Ovary (tissue), 9 donors: ENCODE results near the gene CIDEC. TPM values are rescaled to one million over a fixed set of nuclear protein-coding genes. Genes with fewer than 3 reads are reported as not detected.
A peak's percentile ranks its signal among the peaks of the same experiment; 100 is the strongest.

Experiments
- DNase-seq, 5 donors: peaks; one replicate each; pipeline ENCODE4 v3.0.0-alpha.2; 2019 to 2020
- H3K27ac ChIP-seq, 2 donors: fragments of 200-600 bp; one replicate each; pipeline versions ENCODE4 v1.5.1 to v1.8.0; 2019 to 2022
- H3K27me3 ChIP-seq: fragments of 200-600 bp; one replicate; pipeline ENCODE4 v1.8.0; 2022
- H3K36me3 ChIP-seq: fragments of 200-600 bp; sonication (generic); one replicate; pipeline ENCODE4 v1.5.1; 2019
- H3K4me1 ChIP-seq: one replicate; pipeline ENCODE4 v1.8.1; 2013; ENCODE audit warnings: mild to moderate bottlenecking, moderate library complexity; ENCODE audit not compliant: insufficient read depth
- H3K4me3 ChIP-seq: fragments of 200-600 bp; sonication (generic); one replicate; pipeline ENCODE4 v1.5.1; 2017
- H3K9me3 ChIP-seq, 2 donors: fragments of 200-600 bp in 1 of 2; sonication (generic) in 1 of 2; one replicate each; pipeline versions ENCODE4 v1.5.1 to v1.8.1; 2013 to 2019; ENCODE audit warnings: mild to moderate bottlenecking in 1 of 2, moderate library complexity in 1 of 2
- EP300 ChIP-seq: sonication (generic); formaldehyde crosslinking; IDR thresholded peaks from one replicate; pipeline ENCODE4 v1.6.1; 2017; ENCODE audit warnings: antibody characterized with exemption
- POLR2A ChIP-seq: fragments of 450-650 bp; IDR thresholded peaks from one replicate; pipeline ENCODE4 v1.6.1; 2017; ENCODE audit warnings: antibody characterized with exemption, mild to moderate bottlenecking, moderate library complexity
- WGBS, 3 donors: extraction: QIAGEN DNeasy Blood & Tissue Kit in 1 of 3; methylation state at CpG; one replicate each; pipeline versions ENCODE4 v1.1.5 to v1.1.7; 2013 to 2017; 5-methylcytosine and 5-hydroxymethylcytosine counted together
- intact Hi-C, 4 donors: fragments of 100-400 bp; cut with DNase I; formaldehyde crosslinking; loops; one replicate each; pipeline versions ENCODE4 v1.11.0 to v1.15.1; 2022 to 2023
- polyA plus RNA-seq, 2 donors: library from polyadenylated mRNA; stranded (reverse); fragments of 200-250 nt in 1 of 2; fragments of 350-450 nt in 1 of 2; fragmentation: Illumina TruSeq in 1 of 2; extraction: RNeasy Lipid Tissue Mini Kit (QIAGEN cat#74804) in 1 of 2; gene quantifications; one replicate each; pipeline ENCODE4 v1.2.3, GENCODE V29; 2013 to 2014
- total RNA-seq, 7 donors: library from RNA; depleted of rRNA in 2 of 7; stranded (reverse); fragments of >200 nt in 2 of 7; fragmentation: NEBNext Ultra II Directional in 3 of 7; extraction: Animal tissue kit (Norgen Biotek cat#: 25700) in 3 of 7; gene quantifications; one replicate each; pipeline versions ENCODE4 v1.1.0 to v1.2.4, GENCODE V29; 2016 to 2023
- TF ChIP-seq, protein P1 (sequence below), 3 donors: fragments of 450-650 bp in 2 of 3; fragments of 200-600 bp in 1 of 3; IDR thresholded peaks; one replicate each; pipeline versions ENCODE4 v1.5.1 to v1.8.0; 2016 to 2022; ENCODE audit warnings: antibody characterized with exemption in 3 of 3, mild to moderate bottlenecking in 1 of 3
- donor health status: DM: no; HTN: no; CAD: no; lungs with moderate emphysema.
- donor health status: DM: no; HTN: no; CAD: no.
- donor health status: Bipolar disorder and iron deficiency.
- donor health status: DM: yes; HTN: yes; CAD: no.
- donor health status: DM: no; HTN: no; CAD: no.
- donor health status: DM: yes; HTN: yes; CAD: no.

Gene CIDEC
- total and polyA plus RNA-seq, 9 donors = 0.23 to 3.0 (median 1.3) TPM; not detected in 5

DNA sequence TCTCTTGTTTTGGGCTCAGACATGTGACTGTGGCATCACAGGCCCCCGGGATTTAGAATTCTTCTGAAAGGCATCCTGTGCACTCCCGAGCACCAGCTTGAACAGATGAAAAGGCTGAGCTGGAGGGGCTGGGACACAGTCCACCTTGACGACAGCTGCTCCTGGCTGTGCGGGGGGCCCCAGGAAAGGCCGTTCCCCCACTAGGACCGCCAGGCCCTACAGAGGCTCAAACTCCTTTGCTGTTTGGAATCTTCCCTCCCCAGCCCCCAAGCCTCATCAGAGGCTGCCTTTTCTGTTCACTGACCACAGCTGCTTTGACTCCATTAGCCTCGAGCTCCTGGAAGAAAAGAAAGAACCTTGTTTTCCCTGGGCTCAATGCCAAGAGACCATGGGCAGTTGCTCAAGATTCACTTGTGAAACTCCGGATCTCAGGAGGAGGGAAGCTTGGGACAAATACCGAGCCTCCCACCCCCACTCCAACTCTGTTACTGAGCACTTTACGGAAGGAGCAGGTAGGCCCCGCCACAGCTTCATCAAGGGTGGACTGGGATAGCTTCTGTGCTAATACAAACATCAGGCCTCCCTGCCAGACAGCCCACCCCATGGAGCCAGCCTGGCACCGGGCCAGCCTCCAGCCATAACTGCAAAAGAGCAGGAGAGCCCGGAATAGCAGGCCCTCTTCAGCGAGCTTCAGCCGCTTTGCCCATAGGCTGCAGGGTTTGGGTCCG, 15.7 kb downstream of the CIDEC start:
- H3K4me1 ChIP-seq = peaks cover 13% of the 10 kb centered on the region

DNA sequence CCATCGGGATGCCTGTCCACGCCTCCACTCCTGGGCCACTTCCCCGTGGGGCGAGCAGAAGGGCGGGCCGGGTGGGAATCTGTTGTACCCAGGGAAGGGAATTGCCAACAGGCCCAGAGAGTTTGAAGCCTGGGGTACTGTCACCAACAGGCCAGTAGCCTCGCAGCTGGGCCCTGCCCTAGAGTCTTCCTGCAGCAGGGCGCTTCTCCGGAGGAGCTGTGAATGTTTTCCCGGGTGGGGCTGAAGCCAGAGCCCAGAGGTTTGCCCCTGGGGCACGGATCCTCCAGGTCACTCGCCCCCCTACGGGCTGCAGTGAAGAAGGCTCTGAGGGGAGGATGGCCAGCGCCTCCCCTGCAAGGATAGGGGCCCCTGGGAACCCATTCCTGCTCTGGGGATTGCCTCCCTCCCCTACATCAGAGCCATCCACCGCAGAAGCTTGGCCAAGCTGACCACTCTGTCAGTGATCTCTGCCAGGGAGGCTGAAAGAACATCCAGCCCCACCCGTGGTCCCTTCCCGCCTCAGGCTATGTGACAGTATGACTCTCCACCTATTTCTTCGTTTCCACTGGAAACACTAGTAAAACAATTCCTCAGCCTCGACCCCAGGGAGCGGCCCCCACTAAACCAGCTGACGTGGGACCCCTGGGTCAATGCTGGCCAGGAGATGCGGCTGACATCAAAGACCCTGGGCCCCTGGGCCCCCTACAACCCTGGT, 16.8 kb downstream of the CIDEC start:
- intact Hi-C loops = loop anchor here in 1 of 4 donors (5.0 kb wide), 1 partner anchor 54 kb away; the partner anchor contains the start of gene IL17RC
- Histone ChIP-seq H3K27ac (no peak overlapping the region), H3K4me1 (peaks cover 13% of the 10 kb centered on the region), H3K9me3 (no peaks in the 10 kb centered on the region), H3K4me3 (peak overlapping the region; percentile 29), H3K27me3 (no peaks in the 10 kb centered on the region), H3K36me3 (no peaks in the 10 kb centered on the region)
- peak in 1 of 5 donors; percentile 21 for DNase-seq
- 62 to 73% (median 70%) methylated on average over 22 of the region's 22 CpGs for WGBS, 3 donors
- TF ChIP-seq EP300 (no peak), POLR2A (no peak)
- TF ChIP-seq, protein P1, sequence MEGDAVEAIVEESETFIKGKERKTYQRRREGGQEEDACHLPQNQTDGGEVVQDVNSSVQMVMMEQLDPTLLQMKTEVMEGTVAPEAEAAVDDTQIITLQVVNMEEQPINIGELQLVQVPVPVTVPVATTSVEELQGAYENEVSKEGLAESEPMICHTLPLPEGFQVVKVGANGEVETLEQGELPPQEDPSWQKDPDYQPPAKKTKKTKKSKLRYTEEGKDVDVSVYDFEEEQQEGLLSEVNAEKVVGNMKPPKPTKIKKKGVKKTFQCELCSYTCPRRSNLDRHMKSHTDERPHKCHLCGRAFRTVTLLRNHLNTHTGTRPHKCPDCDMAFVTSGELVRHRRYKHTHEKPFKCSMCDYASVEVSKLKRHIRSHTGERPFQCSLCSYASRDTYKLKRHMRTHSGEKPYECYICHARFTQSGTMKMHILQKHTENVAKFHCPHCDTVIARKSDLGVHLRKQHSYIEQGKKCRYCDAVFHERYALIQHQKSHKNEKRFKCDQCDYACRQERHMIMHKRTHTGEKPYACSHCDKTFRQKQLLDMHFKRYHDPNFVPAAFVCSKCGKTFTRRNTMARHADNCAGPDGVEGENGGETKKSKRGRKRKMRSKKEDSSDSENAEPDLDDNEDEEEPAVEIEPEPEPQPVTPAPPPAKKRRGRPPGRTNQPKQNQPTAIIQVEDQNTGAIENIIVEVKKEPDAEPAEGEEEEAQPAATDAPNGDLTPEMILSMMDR (IDR thresholded peaks at IDR 0.05) = no peak

More for the DNA sequence above, 15.7 kb downstream of the CIDEC start:
- WGBS, 3 donors = 16 to 23% (median 21%) methylated on average over 16 of the region's 16 CpGs
- Histone ChIP-seq H3K27ac (peak overlapping the region; percentile 28 to 42), H3K9me3 (no peaks in the 10 kb centered on the region), H3K4me3 (no peak overlapping the region), H3K27me3 (no peaks in the 10 kb centered on the region), H3K36me3 (no peaks in the 10 kb centered on the region)
- DNase-seq = peak; percentile 70 to 90 (median 80)
- TF ChIP-seq, protein P1 (IDR thresholded peaks at IDR 0.05) = no peak
- TF ChIP-seq EP300 = no peak
- TF ChIP-seq POLR2A = no peak
- intact Hi-C loops = loop anchor here in 1 of 4 donors (5.0 kb wide), 1 partner anchor 53 kb away; the partner anchor contains the start of gene IL17RC

DNA sequence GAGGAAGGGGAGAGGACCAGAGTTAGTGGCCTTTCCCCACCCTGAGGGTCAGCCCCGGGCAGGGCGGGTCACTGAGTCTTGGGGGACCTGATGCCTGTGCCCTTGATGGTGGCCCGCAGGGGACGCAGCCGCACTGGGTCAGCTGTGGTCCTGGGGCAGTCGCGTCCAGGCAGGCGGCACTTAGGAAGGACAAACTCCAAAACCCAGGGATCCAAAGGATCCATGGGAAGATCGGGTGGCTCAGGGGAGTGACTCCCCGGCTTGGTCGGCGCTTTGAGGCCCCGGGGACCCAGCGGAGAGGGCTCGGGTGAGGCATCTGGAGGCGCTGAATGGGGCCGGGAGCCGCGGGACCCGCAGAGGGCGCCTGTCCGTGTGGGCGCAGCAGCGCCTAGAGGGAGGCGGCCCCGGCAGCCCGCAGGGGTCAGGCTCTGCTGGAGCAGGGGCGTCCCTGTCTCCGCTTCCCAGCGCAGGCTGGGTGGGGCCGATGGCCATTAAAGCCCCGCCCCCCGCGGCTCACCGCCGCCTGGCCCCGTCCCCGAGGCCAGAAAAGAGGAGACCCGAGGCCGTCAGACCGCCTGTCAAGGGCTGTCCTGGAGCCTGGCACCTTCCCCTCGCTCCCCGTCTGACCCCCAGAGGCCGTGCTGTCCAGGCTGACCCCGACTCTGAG, 17.5 kb downstream of the CIDEC start:
- peak; percentile 60 to 78 (median 68) for DNase-seq
- TF ChIP-seq, protein P1 (IDR thresholded peaks at IDR 0.05) = peak in 1 of 3 donors; percentile 16
- TF ChIP-seq POLR2A = no peak
- intact Hi-C loops = loop anchor here in 1 of 4 donors (5.0 kb wide), 1 partner anchor 55 kb away; the partner anchor contains the start of gene IL17RC
- WGBS, 3 donors = 19 to 43% (median 26%) methylated on average over 19 to 45 of the region's 45 CpGs
- Histone ChIP-seq H3K4me3 (peak overlapping the region; percentile 29), H3K27me3 (no peaks in the 10 kb centered on the region), H3K27ac (no peak overlapping the region), H3K4me1 (peaks cover 13% of the 10 kb centered on the region), H3K9me3 (no peaks in the 10 kb centered on the region), H3K36me3 (no peaks in the 10 kb centered on the region)

DNA sequence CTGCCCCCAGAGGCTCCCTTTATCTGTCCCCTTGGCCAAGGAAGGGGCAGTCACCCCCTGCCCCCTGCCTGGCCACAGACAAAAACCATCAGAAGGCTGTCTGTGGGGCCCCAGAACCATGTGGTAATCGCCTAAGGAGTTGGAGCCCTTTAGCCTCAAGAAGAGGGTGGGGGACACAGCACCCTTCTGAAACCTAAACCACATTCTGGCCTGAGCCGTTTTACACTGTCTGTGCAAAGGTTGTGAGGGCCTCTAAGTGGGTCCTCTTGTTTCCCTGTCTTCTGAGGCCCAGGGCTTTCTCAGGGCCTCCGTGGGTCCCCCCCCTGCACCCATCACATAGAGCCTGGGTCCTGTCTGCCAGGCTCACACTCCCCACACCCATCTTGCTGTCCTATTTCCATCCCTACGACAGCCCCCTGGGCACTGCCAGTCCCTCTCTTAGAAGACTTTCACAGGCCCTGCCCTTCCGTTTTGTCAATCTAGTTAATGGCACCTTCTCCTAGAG, 18.4 kb downstream of the CIDEC start:
- TF ChIP-seq EP300 (no peak), POLR2A (no peak)
- TF ChIP-seq, protein P1 (IDR thresholded peaks at IDR 0.05) = no peak
- intact Hi-C loops = loop anchor here in 1 of 4 donors (5.0 kb wide), 1 partner anchor 56 kb away; the partner anchor contains the start of gene IL17RC
- WGBS, 3 donors = 86 to 93% (median 90%) methylated on average over 5 of the region's 5 CpGs
- Histone ChIP-seq H3K9me3 (no peaks in the 10 kb centered on the region), H3K4me3 (no peak overlapping the region), H3K4me1 (peaks cover 11% of the 10 kb centered on the region), H3K36me3 (no peaks in the 10 kb centered on the region), H3K27ac (no peak overlapping the region), H3K27me3 (no peaks in the 10 kb centered on the region)
- DNase-seq = no peak
